GM12878 (cell line): Measurements from ENCODE around the gene FGGY. TPM values are rescaled to one million over a fixed set of nuclear protein-coding genes. Genes with fewer than 3 reads are reported as not detected.

ENCODE experiments used
- ATAC-seq: fragments of 200-7000 bp; cut with Tn5 transposase; 3 replicates; pipeline ENCODE4 v1.9.1; 2020; ENCODE audit warnings: mild to moderate bottlenecking, moderate library complexity
- BruUV-seq: library from RNA; stranded (reverse); fragments of 400-500 nt; replicated peaks from 2 replicates; lab custom pipeline; 2021; lab: Mats Ljungman, UMichigan
- CTCF ChIA-PET: fragments of 300-600 bp; sonication (Branson Sonifier 250); formaldehyde crosslinking; extraction: SDS; loops from one replicate; lab custom pipeline; 2021; ENCODE audit warnings: inconsistent platforms; lab: Yijun Ruan, JAX
- POLR2A ChIA-PET: fragments of 350-600 bp; formaldehyde crosslinking; extraction: SDS; loops from one replicate; lab custom pipeline; 2021; ENCODE audit warnings: inconsistent platforms; lab: Charles Lee
- RAD21 ChIA-PET: fragments of 300-600 bp; sonication (Branson Sonifier 250); formaldehyde crosslinking; loops from one replicate; lab custom pipeline; 2023; ENCODE audit warnings: antibody characterized with exemption; ENCODE audit not compliant: unreplicated experiment; lab: Charles Lee
- SMC1A ChIA-PET: fragments of 300-600 bp; sonication (Branson Sonifier 250); formaldehyde crosslinking; loops from one replicate; lab custom pipeline; 2023; ENCODE audit not compliant: unreplicated experiment, uncharacterized antibody; lab: Charles Lee
- DNase-seq: peaks from one replicate; pipeline ENCODE4 v3.0.0-alpha.2; 2011; ENCODE audit warnings: low read depth, low spot score
- FAIRE-seq: peaks from 3 replicates; lab custom pipeline; 2011; peaks lifted over from hg19 to GRCh38; lab: Jason Lieb, UNC
- H2AFZ ChIP-seq: 2 replicates; pipeline ENCODE4 v1.6.0; 2011; ENCODE audit warnings: low read depth, low read length, control low read depth; ENCODE audit not compliant: control insufficient read depth
- H3K27ac ChIP-seq: 2 replicates; pipeline ENCODE4 v1.5.1; 2011; ENCODE audit warnings: control low read depth; ENCODE audit not compliant: control insufficient read depth, insufficient read depth
- H3K27me3 ChIP-seq, 2 experiments: replicated peaks in 1 of 2; 2 replicates each; pipeline versions ENCODE4 v1.6.0 to v1.6.1; 2011; ENCODE audit warnings: low read length in 1 of 2; ENCODE audit not compliant: control insufficient read depth in 2 of 2, insufficient read depth in 2 of 2
- H3K36me3 ChIP-seq, 2 experiments: 2 replicates each; pipeline ENCODE4 v1.5.1; 2011; ENCODE audit warnings: low read length in 1 of 2; ENCODE audit not compliant: control insufficient read depth in 2 of 2, insufficient read depth in 2 of 2
- H3K4me1 ChIP-seq: 2 replicates; pipeline ENCODE4 v1.6.1; 2011; ENCODE audit warnings: mild to moderate bottlenecking, low read length, moderate library complexity, mixed read lengths; ENCODE audit not compliant: control insufficient read depth, insufficient read depth
- H3K4me2 ChIP-seq: 2 replicates; pipeline ENCODE4 v1.6.0; 2011; ENCODE audit warnings: control low read depth; ENCODE audit not compliant: control insufficient read depth, insufficient read depth
- H3K4me3 ChIP-seq: fragments of 200-600 bp; sonication (generic); 2 replicates; pipeline ENCODE4 v1.5.1; 2016
- H3K79me2 ChIP-seq: 2 replicates; pipeline ENCODE4 v1.6.0; 2011; ENCODE audit warnings: low read length; ENCODE audit not compliant: control insufficient read depth, insufficient read depth
- H3K9ac ChIP-seq: 2 replicates; pipeline ENCODE4 v1.8.0; 2011; ENCODE audit warnings: low read length, control low read depth, mixed read lengths; ENCODE audit not compliant: control insufficient read depth, insufficient read depth
- H3K9me3 ChIP-seq: replicated peaks from 3 replicates; pipeline ENCODE4 v1.5.1; 2011; ENCODE audit warnings: mild to moderate bottlenecking, low read length; ENCODE audit not compliant: control insufficient read depth, insufficient read depth
- H4K20me1 ChIP-seq: 2 replicates; pipeline ENCODE4 v1.6.0; 2011; ENCODE audit not compliant: control insufficient read depth, insufficient read depth
- CHD4 ChIP-seq: fragments of 200-600 bp; sonication (generic); IDR thresholded peaks from 2 replicates; pipeline ENCODE4 v1.6.1; 2016; ENCODE audit warnings: mild to moderate bottlenecking
- CUX1 ChIP-seq: IDR thresholded peaks from 2 replicates; pipeline ENCODE4 v1.6.1; 2012; ENCODE audit warnings: improper control_type of control experiment, low read depth, low read length; ENCODE audit not compliant: insufficient replicate concordance
- ESRRA ChIP-seq: IDR thresholded peaks from 2 replicates; pipeline ENCODE4 v1.6.1; 2012; ENCODE audit warnings: mild to moderate bottlenecking, low read length, improper control_type of control experiment
- FOXK2 ChIP-seq: fragments of 450-650 bp; IDR thresholded peaks from 2 replicates; pipeline ENCODE4 v1.6.1; 2017; ENCODE audit warnings: mild to moderate bottlenecking, moderate library complexity
- HDGF ChIP-seq: fragments of 450-650 bp; IDR thresholded peaks from 2 replicates; pipeline ENCODE4 v1.6.1; 2016; ENCODE audit warnings: antibody characterized with exemption
- JUNB ChIP-seq: IDR thresholded peaks from 2 replicates; pipeline ENCODE4 v1.6.1; 2016; ENCODE audit warnings: antibody characterized with exemption, mild to moderate bottlenecking
- MXI1 ChIP-seq: fragments of 150-350 bp; IDR thresholded peaks from 2 replicates; pipeline ENCODE4 v1.6.1; 2011; ENCODE audit warnings: low read depth, mild to moderate bottlenecking, inconsistent platforms, low read length, improper control_type of control experiment
- PAX8 ChIP-seq: fragments of 450-650 bp; IDR thresholded peaks from 2 replicates; pipeline ENCODE4 v1.6.1; 2017; ENCODE audit warnings: mild to moderate bottlenecking, moderate library complexity
- SREBF1 ChIP-seq: IDR thresholded peaks from 2 replicates; pipeline ENCODE4 v1.6.1; 2012; ENCODE audit warnings: mild to moderate bottlenecking, low read length
- TAF1 ChIP-seq: IDR thresholded peaks from 2 replicates; pipeline ENCODE4 v1.6.1; 2011; ENCODE audit warnings: mild to moderate bottlenecking, low read depth, low read length, borderline replicate concordance
- TCF3 ChIP-seq: IDR thresholded peaks from 2 replicates; pipeline ENCODE4 v1.6.1; 2012; ENCODE audit warnings: low read depth, mild to moderate bottlenecking, low read length, borderline replicate concordance; ENCODE audit not compliant: insufficient read depth
- ZNF622 ChIP-seq: fragments of 450-650 bp; IDR thresholded peaks from 2 replicates; pipeline ENCODE4 v1.6.1; 2017; ENCODE audit warnings: mild to moderate bottlenecking, inconsistent platforms
- ZZZ3 ChIP-seq: IDR thresholded peaks from 2 replicates; pipeline ENCODE4 v1.6.1; 2011; ENCODE audit warnings: low read depth; ENCODE audit not compliant: control insufficient read depth, insufficient read length
- WGBS: methylation state at CpG from one replicate; pipeline ENCODE4 v1.1.6; 2016; ENCODE audit warnings: low lambda C conversion rate; ENCODE audit not compliant: insufficient replicate concordance, insufficient coverage; ENCODE audit errors: missing lambda C conversion rate; 5-methylcytosine and 5-hydroxymethylcytosine counted together
- in situ Hi-C: fragments of 300-500 bp; cut with MboI; formaldehyde crosslinking; loops from 9 replicates; pipeline ENCODE4 v1.14.3; 2018; ENCODE audit warnings: mixed read lengths
- intact Hi-C: fragments of 100-400 bp; cut with micrococcal nuclease; formaldehyde crosslinking; loops from one replicate; pipeline ENCODE4 v1.14.2; 2022; ENCODE audit not compliant: unreplicated experiment
- polyA plus RNA-seq, 11 experiments: library from polyadenylated mRNA; depleted of rRNA in 4 of 11; unstranded in 6 of 11; stranded (reverse) in 5 of 11; fragments of >200 nt; fragmentation: Nextera tagmentation in 4 of 11; fragmentation: Illumina TruSeq in 1 of 11; extraction: Ambion mirVana in 4 of 11; extraction: Trizol in 1 of 11; gene quantifications; 1 replicate in 1 of 11; 2 replicates in 10 of 11; pipeline versions ENCODE4 v1.2.1 to v1.2.3, GENCODE V29; 2011 to 2016; ENCODE audit warnings: inconsistent platforms in 2 of 11, missing spikeins in 2 of 11, low read depth in 1 of 11
- total RNA-seq, 4 experiments: library from RNA; depleted of rRNA in 3 of 4; stranded (reverse); fragments of >200 nt in 3 of 4; fragmentation: Illumina TruSeq in 1 of 4; extraction: Trizol in 1 of 4; gene quantifications; 2 replicates each; pipeline versions ENCODE4 v1.2.1 to v1.2.3, GENCODE V29; 2013 to 2021
- TF ChIP-seq, protein P1 (sequence below): IDR thresholded peaks from 2 replicates; pipeline ENCODE4 v1.6.1; 2011; ENCODE audit warnings: mild to moderate bottlenecking, low read depth, low read length, moderate library complexity; ENCODE audit not compliant: insufficient replicate concordance
- TF ChIP-seq, protein P2 (sequence below): fragments of 450-650 bp; IDR thresholded peaks from 2 replicates; pipeline ENCODE4 v1.6.1; 2017; ENCODE audit warnings: low read depth, mild to moderate bottlenecking, moderate library complexity

Gene FGGY
- total and polyA plus RNA-seq, 10 of the 15 experiments (the other 5 are each of a cell fraction or from before 2014, with no cell fraction given) = 6.2 to 11.9 (median 7.5) TPM

- Histone ChIP-seq H2AFZ (no peak overlapping the region), H3K27me3 (no peaks in the 10 kb centered on the region), H3K4me3 (no peak overlapping the region), H3K4me1 (no peaks in the 10 kb centered on the region; the same call in 1 of the 2 replicates), H4K20me1 (no peaks in the 10 kb centered on the region), H3K79me2 (no peaks in the 10 kb centered on the region), H3K4me2 (no peak overlapping the region), H3K9me3 (no peaks in the 10 kb centered on the region; the same call in 2 of the 3 replicates), H3K36me3 (no peaks in the 10 kb centered on the region), H3K9ac (no peak overlapping the region), H3K27ac (no peak overlapping the region)
- ChIA-PET CTCF (interaction anchor here (1.5 kb wide), 1 partner anchor 14 kb away, joined by 3 read pairs; no protein-coding TSS in a partner anchor), POLR2A (no interaction called here), RAD21 (no interaction called here), SMC1A (interaction anchor here (1.8 kb wide), 1 partner anchor 37 kb away, joined by 3 read pairs; no protein-coding TSS in a partner anchor)
- WGBS = 0% methylated on average over 1 of the region's 1 CpG
- ATAC-seq (no peak), FAIRE-seq (no peak), DNase-seq (no peak)
- BruUV-seq = no TSS peak
- in situ Hi-C loops (no loop called here), intact Hi-C loops (no loop called here)
- TF ChIP-seq CUX1 (no peak), JUNB (no peak), ESRRA (no peak), ZNF622 (no peak), SREBF1 (no peak), FOXK2 (no peak), TAF1 (no peak), ZZZ3 (no peak), CHD4 (no peak), TCF3 (no peak), HDGF (no peak), MXI1 (no peak), PAX8 (no peak)
- TF ChIP-seq, protein P1, sequence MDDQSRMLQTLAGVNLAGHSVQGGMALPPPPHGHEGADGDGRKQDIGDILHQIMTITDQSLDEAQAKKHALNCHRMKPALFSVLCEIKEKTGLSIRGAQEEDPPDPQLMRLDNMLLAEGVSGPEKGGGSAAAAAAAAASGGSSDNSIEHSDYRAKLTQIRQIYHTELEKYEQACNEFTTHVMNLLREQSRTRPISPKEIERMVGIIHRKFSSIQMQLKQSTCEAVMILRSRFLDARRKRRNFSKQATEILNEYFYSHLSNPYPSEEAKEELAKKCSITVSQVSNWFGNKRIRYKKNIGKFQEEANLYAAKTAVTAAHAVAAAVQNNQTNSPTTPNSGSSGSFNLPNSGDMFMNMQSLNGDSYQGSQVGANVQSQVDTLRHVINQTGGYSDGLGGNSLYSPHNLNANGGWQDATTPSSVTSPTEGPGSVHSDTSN = no peak
- TF ChIP-seq, protein P2, sequence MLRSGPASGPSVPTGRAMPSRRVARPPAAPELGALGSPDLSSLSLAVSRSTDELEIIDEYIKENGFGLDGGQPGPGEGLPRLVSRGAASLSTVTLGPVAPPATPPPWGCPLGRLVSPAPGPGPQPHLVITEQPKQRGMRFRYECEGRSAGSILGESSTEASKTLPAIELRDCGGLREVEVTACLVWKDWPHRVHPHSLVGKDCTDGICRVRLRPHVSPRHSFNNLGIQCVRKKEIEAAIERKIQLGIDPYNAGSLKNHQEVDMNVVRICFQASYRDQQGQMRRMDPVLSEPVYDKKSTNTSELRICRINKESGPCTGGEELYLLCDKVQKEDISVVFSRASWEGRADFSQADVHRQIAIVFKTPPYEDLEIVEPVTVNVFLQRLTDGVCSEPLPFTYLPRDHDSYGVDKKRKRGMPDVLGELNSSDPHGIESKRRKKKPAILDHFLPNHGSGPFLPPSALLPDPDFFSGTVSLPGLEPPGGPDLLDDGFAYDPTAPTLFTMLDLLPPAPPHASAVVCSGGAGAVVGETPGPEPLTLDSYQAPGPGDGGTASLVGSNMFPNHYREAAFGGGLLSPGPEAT = no peak
These were observed 312.4 kb downstream of the FGGY start for GRCh38 chr1:59609245-59609644.
